Measurements from ENCODE around the gene FAT1.

Gene FAT1

DNA sequence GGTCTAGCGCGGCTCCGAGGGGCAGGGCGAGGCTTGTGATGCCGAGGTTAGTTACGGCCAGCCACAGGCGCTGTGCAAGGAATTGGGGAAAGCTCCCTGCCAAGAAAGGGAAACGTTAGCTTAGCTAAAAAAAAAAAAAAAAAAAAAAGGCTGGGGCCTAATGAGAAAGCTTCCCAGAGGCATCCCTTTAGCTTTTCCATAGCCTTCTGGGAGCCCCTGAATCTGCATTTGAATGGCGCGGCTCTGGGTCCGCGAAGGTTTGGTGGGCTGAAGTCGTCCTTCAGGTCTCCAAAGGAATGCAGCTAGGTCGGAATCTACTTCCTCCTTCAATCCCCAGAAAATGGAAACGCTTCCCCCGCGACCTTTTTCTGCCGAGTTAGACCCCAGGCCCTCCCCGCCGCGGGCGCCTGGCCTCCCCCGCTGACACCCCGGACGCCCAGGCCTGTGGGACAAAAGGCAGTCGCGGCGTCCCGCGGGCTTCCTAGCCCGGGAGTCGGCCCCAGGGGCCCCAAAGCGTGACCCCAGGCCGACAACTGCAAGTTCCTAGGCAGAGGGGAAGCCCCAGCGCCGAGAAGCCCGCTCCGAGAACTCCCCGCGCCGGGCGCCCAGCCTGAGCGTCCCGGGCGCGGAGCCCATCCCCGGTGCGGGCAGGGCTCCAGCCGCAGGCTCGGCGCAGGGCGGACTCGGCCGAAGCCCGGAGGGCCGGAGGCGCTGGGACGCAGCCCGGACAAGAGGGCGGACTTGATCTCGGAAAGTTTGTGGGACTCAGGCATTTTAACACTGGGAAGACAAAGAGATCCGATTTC, 605 bp upstream of the FAT1 start:
- DNase-seq (ENCODE audit: low read depth): no peak

DNA sequence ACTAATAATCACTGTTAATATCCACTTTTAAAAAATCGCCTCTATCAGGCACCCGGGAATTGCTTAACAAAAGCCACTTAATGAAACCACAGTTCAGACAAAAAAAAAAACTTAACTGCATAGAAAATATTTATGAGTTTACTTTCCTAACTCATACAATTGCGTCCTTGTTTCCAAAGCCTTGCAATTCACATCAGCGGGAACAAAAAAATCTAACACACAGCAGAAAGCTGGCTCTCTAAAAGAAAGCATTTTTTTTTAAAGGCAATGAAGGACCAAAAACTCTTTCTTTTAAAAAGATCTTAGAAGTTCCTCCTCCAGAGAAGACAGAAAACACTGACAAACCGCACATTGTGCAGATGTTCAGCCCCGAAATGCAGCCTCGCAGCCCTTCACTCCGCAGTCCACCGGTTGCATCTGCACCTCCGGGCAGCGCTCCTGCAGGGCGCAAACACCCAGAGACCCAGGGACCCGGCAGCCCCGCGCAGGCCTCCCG, 812 bp downstream of the FAT1 start:
- DNase-seq (ENCODE audit: low read depth): no peak

DNA sequence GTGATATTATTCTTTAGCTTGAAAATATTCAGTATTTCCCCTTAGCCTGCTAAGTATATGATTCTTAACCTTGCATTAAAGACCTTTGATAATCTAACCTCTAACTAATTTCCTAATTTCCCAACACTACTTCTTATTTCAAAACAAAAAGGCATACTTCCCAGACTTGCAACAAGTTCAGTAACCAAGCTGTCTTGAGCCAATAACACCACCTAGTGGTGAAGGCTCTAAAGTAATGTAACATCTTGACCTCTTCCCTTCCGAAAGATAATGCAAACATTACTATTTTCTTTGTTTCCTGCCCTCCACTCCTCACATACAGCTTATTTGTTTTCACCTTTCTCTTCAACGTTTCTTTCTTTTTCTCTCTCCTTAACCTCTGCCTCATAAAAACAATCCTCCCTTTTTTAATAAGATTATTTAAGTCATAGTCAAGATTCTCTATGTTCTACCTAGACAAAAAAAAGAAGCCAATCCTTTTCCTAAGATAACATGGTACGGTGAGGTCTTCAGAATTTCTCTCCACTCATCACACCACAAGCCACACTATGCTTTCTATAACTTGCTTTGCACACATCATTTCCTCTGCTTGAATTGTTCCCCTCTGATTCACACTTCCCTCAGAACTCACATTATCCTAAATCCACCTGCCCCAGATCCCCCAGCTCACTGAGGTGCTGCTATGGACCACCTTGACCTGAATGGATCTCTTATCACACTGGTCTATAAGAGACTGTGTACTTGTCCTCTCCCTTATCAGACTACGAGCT, 3.5 kb downstream of the FAT1 start:
- no peak for DNase-seq (ENCODE audit: low read depth)

DNA sequence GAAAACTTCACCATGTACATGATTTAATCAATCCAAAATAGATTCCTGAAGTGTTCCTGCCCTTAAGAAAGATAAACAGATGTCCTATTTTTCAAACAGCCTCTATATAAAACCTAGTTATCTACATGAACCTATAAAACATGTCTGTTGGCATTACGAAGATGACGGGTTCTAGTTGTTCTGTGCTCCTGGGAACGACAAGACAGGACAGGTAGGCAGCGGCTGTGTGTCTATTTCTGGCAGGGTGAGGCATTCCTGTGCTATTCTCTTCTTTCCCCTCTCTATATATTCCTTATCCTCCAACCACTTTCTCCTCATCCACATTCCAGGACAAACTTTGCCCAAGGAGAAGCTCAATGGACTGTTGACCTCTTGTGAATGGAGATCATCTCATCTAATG, 6.1 kb downstream of the FAT1 start:
- DNase-seq (ENCODE audit: low read depth): no peak

DNA sequence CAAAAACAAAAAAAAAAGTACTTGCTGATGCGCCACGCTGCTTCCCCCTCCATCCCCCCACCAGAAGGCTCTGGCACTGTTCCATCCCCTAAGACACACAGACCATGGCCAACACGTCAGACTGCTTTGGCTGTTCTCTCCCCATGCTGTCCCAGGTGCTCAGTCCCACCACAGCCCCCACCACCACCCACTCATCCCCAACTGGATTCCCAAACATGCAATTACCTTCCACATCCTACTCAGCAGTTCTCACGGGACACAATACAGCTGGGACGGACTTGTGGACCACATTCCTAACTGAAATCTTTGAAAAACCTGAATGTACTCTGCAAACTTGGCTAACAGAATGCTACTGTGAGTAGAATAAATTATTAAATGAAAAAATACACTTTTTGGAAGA, 8.6 kb downstream of the FAT1 start:
- DNase-seq (ENCODE audit: low read depth): no peak

DNA sequence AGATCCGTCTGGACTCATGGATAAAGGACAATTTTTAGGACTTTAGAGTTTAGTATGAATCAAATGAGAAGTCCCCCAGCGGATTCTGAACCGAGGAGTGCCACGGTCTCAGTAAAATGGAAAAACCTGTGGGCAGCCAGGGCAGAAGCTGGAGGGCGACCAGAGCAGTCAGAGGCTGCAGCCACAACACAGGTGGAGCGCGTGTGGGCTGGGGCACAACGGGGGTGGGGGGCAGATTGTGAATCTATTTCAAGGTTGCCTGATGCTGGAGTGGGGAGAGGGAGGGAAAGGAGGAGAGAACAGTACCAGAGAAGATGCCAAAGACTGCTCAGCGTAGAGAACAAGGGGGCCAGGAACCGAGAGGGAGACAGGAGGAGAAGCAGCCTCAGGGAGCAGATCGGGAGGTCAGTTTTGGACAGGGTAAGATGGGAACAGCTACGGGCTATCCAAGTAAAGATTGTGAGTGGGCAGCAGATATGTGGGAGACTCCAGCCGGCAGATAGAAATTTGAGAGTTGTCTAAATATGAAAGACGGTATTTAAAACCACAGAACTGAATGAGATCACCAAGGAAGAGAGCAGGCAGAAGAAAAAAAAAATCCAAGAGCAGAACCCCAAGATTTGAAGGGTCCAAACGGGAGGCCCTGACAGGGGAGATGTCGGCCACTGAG, 9.5 kb downstream of the FAT1 start:
- DNase-seq (ENCODE audit: low read depth): no peak

DNA sequence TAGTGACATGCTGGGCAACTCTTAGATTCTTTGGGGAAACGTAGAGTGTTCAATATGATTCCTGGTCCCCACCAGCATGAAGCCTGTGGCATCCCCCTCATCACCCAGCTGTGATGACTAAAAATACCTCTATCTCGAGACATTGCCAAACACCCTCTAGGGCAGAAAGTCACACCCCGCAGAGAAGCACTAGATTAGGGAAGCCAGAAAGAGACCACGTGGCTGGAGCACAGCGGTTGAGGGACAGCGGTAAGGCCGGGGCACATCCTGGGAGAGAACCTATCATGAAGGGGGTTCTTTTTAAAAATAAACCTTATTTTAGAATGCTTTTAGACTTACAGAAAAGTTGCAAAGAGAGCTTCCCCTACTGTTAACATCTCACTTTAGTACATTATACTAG, 11.0 kb downstream of the FAT1 start:
- DNase-seq (ENCODE audit: low read depth): no peak

DNA sequence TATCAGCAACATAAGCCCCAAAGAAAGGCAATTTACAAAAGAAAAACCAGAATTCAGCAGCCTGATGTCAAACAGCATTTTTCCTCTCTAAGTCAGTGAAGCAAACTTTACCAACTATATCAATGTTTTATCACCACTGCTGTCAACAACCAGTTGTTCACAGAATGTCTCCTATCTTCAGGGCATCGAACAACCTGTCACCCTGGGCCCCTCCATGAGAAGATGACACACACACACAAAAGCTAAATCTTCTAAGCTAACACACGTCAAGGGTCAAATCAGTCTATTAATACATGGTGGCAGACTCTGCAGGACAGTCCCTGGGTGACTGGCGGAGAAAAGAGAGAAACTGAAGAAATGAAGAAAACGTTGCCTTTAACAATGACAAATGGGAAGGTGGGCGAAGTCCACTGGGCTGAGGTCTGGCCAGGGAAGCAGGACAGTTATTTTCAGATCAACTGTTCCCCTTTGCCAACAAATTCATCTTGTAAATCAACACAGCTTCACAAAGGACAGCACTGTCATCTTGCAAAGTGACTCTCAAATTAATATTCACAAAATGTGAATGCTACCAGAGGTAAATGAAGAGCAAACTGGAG, 13.0 kb downstream of the FAT1 start:
- no peak for DNase-seq (ENCODE audit: low read depth)

DNA sequence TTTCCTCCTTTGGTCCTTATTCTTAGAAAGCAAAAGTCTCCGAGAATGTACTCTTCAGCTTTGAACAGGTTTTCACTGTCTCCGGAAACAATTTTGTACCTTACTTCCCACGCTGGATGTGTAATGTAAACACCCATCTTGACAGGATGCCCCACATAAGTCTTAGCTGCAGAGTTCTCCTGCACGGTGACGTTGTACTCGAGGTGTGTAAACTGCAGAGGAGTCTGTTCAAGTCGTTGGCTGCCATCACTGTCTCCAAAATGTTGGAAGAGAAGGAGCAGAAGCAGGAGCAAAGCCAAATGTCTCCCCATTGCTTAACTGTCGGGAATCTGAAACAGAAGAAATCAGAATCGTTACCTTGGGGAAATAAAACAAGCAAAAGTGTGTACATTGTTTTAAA, 14.1 kb downstream of the FAT1 start:
- DNase-seq (ENCODE audit: low read depth): no peak

DNA sequence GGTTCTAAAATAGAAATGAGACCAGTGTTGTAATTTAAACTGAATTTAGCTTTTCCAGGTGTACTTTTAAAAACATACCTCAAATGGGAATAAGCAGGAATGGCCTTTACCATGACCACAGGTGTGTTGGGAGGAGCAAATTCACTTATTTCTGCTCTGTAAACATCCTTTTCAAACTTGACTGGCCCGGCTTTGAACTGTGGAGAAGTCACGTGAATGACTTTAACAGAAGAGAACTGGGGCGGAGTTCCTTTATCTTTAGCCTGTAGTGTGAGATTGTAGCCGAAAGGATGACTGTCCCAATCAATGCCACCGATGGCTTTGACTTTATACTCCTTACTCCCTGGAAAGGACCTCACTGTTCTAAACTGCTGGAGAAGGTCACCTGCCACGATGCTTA, 15.1 kb downstream of the FAT1 start:
- no peak for DNase-seq (ENCODE audit: low read depth)

DNA sequence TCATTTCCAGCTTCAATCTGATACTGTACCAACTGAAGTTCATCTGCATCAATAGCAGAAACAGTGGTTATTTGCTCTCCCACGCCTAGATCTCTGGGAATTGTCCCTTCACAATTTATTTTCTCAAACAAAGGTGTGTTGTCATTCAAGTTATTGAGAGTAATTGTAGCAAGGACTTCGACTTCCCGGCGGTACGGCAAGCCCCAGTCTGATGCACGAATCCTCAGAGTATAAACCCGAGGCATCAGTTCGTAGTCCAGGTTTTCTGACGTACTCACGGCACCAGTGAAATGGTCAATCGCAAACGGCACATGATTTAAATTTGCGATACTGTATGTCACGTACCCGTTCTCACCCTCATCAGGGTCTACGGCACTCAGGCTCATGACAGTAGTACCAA, 15.7 kb downstream of the FAT1 start:
- DNase-seq (ENCODE audit: low read depth): no peak

DNA sequence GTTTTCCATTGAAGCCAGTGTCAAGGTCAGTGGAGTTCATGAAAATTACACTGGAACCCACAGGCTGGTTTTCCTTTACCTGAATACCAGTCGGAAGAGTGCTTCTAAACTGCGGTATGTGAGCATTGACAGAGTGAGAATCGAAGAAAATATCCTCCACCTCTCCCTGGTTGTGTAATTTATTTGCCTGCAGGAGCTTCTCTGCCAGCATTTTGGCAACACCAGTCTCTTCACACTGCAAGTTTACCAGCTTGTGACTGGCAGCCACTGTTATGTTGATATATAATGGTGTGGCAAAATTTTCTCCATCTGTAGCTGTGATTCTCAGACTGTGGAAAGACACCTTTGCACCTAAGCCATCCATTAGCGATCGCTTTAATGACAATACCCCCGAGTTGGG, 16.1 kb downstream of the FAT1 start:
- DNase-seq (ENCODE audit: low read depth): no peak

DNA sequence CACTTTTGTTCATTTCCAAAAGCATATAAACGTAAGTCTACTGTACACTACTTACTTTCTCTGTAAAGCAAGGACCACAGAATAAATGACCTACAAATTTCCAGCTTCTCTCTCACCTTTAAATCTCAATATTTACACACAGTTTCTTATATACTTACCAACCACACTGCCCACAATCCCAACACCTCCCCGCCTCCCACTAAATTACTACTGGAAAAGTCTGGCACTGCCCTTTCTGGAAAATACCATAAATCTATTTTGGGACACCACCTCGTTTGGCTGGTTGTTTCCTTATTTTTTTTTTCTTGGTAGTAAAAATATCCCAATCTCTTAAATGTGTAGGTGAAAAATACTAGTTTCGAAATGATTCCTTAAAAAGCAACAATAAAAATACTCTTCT, 19.6 kb downstream of the FAT1 start:
- DNase-seq (ENCODE audit: low read depth): no peak

DNA sequence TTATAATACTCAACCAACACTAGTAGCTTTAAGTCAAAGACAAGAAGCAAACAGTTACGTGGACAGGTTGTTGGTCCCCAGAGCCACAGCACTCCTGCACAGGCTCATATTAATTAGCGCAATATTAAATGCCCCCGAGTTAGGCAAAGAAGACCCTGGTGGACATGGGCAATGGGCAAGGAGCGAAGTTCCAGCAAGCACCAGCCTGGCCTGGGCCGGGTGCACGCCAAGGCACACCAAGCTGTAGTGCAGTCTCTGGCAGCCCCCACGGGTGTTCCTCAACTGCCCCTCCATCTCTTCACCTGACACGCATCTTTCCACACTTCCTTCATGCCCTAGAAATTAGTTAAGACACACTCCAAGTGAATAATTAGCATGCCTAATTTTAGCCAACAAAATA, 20.1 kb downstream of the FAT1 start:
- no peak for DNase-seq (ENCODE audit: low read depth)

DNA sequence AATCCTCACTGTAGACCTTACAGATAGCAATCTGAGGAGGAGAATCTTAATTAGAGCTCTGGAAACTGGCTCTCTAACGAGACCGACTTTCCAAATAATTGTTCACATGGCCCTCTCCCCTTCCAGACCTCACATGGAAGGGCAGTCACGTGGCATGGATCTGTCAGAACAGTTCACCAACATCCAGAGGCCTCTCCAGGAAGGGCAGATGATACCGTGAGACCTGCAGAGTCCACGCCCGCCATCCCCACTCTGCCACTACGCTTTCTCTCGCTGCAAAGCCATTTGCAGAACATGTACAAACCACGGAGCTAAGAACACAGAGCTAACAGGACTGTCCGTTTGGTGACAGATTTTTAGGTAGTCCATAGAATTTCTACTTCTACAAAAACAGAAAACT, 20.7 kb downstream of the FAT1 start:
- DNase-seq (ENCODE audit: low read depth): no peak

DNA sequence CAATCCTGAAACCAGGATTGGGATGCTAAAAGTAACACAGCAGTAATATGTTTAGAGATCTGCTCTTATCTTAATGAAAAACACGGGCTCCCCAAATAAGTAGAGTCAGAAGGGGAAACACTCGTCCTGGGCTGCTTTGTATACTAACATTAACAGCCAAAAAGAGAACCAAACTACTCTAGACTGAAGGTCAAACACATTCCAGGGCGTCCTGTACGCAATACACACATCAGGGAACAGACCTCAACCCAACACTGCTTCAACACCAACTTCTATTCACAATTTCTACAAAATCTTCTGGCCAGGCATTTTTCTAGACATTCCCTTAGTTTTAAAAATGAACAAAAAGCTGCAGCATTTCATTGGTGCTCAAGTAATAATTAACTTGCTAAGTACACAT, 21.4 kb downstream of the FAT1 start:
- no peak for DNase-seq (ENCODE audit: low read depth)

DNA sequence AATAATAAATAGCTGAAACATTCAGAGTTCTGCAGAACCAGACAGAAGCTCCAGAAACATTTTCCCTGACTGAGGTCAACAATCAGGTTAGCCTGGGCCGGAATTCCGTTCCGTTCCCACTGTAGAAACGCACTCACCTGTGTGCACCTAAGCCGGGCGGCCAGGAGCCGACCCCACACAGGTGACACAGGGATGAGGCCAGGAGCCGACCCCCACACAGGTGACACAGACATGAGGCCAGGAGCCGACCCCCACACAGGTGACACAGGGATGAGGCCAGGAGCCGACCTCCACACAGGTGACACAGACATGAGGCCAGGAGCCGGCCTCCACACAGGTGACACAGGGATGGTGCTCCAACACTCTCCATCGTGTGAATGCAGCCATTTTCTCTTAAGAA, 21.9 kb downstream of the FAT1 start:
- DNase-seq (ENCODE audit: low read depth): no peak

DNA sequence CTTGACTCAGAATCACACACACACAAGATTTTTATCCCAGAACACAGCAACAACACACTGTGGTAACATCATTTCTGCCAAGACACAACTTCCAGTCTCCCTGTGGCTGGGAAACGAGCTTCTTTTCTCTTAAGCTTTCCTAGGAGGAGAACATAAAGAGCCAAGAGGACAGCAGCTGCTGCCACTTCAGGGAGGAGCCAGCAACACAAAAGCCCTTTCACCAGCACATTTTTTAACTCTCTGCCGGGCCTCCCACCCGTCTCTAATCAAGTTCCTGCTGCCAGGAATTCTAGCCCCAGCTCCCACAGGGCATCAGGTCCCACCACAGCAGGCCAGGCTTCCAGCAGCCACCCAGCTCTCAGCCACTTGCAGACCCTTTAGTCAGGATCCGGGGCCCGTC, 22.4 kb downstream of the FAT1 start:
- no peak for DNase-seq (ENCODE audit: low read depth)

DNA sequence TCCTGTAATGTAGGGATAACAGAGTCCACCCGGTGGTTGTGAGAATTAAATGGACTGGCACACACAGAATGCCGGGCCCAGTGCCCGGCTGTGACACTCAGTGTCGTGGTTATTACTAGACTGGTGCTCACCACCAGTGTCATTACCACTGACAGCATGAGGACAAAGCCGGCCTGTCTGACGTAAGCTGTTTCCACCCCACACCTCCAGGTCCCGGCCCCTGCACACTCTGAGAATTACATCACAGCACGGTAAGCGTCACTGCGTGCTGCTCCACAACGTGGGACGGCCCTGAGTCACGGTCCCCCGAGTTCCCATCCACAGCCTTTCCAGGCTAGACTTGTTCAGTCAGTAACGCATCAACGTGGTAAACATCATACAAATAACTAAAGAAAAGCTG, 22.9 kb downstream of the FAT1 start:
- no peak for DNase-seq (ENCODE audit: low read depth)

DNA sequence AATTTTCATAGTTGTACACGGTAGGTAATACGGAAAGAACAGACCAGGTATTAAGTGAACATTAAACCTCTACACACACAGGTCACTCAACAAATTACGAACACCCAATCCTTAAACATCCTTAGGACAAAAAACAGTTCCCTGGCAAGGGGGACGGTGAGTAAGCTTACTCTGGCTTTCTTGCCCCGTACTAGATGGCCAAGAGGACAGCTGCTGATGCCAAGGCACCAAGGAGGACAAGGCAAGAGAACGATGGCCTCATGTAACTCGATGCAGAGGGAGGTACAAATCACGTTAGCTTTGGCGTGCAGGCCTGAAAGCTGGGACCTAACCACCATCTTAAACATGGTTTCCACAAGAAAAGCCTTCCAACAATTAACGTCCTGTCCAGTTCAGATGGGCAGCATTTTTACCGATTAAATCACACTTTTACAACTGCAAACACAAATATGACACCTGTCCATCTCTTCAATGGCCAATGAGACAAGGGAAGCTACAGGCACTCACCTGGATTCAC, 23.7 kb downstream of the FAT1 start:
- no peak for DNase-seq (ENCODE audit: low read depth)

DNA sequence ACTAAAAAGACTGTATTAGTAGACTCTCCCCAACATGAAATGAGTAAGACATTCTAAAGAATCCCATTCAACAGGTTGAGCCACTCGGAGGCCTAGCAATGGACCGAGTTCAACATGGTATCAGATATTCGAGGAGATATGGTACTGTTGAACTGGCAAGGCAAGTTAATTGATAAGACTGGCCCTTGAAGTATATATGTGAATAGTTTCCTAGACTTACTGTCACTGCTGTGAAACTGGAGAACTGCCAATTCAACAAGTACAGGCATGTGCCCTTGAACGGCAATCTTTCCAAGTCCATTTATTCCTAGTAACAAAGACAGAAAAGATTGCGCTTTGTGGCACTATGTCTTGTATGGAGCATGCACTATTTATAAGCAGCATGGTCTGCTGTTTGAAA, 24.4 kb downstream of the FAT1 start:
- DNase-seq (ENCODE audit: low read depth): no peak

DNA sequence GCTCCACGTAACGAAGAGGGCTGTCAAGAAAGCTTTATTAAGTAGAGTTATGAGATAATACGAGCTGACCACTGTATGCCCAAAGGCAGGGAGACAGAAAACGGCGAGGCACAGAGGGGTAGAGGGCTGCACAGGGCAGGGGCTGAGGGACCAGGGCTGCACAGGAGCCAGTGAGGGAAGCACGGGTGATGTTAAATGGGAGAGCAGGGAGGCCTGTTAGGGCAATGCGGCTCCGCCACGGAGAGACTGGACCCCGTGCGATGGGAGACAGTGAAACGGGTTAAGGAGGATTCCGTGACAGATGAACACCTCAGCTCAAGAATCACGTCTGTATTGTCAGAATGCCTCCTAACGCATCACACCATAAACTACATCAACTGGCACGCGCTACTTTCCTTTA, 25.1 kb downstream of the FAT1 start:
- no peak for DNase-seq (ENCODE audit: low read depth)
